UCSD-AML1 (cell line): ENCODE measurements around the gene C19orf67.

ENCODE experiments used
- DNase-seq: peaks from one replicate; lab custom pipeline; 2025; ENCODE audit not compliant: unreplicated experiment; lab: John Stamatoyannopoulos, UW

C19orf67 gene

DNA sequence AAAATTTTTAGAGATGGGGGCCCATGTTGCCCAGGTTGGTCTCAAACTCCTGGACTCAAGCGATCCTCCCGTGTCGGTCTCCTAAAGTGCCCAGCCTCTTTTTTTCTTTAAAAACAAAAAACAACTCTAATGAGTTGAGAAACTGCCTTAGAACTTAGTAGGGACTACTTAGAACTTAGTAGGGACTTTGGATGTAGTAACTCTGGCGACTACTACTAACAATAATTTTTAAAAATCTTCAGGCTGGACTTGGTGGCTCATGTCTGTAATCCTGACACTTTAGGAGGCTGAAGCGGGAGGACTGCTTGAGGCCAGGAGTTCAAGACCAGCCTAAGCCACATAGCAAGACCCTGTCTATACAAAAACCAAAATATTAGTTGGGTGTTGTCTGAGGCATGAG is 515 bp upstream of the C19orf67 start:
- no peak for DNase-seq

- no peak for DNase-seq
These were observed 3.0 kb downstream of the C19orf67 start for GRCh38 chr19:14082675-14082960.

- no peak for DNase-seq
These were observed 3.5 kb downstream of the C19orf67 start for GRCh38 chr19:14081797-14082674.

DNA sequence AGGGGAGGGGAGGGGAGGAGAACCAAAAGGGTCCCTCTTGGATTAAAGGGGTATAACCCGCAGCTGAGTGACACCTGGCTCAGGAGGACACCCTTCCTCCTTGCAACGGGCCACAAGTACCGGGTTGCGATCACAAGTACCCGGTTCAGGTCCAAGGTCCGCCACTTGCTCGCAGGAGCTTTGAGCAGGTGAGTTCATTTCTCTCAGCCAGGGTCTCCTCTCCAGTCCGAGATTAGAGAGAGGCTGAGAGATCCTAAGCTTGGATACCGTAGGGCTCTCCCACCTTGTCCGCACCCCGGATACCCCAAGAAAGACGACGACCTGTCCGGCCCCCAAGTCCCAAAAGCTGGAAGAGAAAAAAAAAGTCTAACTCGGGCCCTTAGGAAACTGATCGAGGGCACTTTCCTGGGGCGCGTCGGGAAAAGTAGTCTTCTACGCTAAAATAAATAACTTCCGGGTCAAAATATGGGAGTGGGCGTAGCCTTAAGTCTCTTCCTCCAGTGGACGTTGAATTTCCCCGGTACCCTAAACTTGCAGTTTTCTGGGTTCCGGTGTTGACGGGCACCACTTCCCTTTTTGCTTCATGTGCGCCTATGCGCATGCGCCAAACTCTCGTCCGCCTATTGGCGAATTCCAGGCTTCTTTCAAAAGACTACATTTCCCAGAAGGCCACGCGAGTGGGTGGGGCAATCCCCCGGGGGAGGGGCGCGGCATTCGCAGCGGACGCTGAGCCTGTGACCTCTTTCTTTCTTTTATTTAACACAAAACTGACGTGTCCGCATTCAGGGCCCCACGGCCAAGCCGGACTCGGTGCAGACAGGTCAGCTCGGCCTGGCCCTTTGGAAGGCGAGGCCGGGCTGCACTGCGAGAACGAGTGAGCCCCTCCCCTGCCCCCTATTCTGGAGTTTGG is 4.4 kb downstream of the C19orf67 start:
- peak; percentile 98 for DNase-seq

GRCh38 chr19:14078411-14078810 is 7.2 kb downstream of the C19orf67 start:
- DNase-seq: no peak

DNA sequence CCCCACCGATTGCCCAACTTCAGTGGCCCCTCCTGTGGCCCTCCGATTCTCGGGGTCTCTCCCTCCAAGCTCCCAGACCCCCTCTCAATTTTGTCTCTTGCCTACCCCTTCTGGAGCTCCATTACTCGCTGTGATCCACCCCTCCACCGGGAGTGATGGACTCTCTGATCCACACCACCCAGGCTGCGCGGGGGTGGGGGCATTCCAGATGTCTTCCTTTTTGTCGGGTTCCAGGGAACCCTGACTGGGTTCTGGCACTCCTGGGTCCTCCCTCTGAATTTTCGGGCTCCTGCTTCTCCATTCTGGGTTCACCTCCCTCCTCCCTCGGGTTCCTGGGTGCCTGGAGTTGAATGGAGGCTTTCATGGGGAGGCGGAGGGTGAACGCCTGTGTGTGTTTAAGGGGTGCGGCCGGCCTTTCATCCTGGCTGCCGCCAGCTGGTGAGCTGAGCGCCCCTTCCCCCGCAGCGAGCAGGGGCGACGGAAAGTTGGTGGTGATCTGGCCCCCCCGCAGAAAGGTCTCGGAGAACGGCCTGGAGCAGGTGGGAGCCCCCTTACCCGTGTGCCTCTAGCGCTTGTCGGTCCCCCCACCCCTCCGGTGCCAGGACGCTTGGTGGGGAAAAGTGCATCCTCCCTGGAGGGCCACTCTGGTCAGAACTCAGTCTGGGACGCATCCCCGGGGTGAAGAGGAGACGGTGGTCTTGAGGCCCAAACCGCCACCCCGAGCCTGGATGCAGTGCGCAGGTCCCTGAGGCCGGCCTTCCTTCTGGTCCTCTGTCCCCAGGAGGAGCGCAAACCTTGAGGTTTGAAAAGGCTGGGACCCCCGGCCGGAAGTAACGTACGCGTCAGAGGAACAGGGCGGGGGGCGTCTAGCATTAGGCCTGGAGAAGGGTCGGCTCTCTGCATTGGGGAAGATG is 11.4 kb downstream of the C19orf67 start:
- no peak for DNase-seq

- DNase-seq: peak; percentile 84
These were observed 12.2 kb downstream of the C19orf67 start for GRCh38 chr19:14073261-14073924.

DNA sequence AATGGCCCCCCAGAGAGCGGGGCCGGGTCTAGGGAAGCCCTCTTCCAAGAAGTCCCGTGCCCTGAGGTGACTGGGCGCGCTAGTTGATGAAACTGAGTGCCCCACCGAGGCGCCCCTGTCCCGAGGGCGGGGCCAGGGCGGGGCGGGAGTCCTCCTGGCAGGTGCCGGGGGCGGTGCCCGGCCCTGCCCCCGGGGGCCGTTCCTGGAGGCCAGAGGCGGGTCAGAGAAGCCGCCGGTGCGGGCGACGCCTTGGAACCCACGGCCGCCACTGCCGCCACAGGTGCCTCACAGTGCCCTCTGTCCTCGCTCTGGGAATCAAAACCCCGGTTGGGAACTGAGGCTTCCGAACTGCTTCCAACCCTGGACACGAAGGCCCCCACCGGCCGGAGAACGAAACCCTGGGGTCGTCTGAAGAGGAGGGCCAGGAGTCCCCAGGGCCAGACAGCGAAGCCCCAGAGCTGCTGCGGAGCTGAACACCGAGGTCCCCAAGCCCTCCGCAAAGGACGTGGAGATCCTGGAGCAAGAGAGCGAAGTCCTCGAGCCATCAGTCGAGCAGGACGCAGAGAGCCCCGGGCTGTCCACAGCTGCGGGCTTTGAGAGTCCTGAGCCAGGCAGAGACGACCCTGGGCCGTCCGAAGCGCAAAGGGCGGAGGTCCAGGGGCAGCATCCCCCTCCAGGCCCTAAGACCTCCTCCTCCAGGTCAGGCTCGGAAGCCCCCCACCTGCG is 12.9 kb downstream of the C19orf67 start, which contains the start of gene MISP3:
MISP3 (plus strand) TSS at position 252 of the 726 bp plus-strand sequence. CDS start 524 bp downstream, outside the sequence.
- DNase-seq: peak; percentile 52

- DNase-seq: no peak
These were observed 15.1 kb downstream of the C19orf67 start for GRCh38 chr19:14070268-14071050.

DNA sequence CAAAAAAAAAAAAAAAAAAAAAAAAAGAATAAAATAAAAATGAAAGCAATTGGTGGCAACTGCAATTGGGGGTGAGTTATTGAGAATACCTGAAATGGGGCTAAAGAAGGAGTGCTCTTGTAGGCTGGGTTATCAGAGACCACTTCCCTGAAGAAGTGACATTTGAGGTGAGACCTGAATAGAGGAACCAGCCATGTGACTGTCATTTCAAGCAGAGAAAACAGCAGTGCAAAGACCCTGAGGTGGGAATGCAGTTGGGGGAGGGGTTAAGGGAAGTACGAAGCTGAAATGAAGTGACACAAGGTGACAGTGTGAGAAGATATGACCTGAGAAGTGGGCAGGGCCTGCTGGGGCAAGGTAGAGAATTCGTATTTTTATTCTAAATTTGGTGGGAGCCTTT is 19.4 kb downstream of the C19orf67 start:
- no peak for DNase-seq

- no peak for DNase-seq
These were observed 22.5 kb downstream of the C19orf67 start for GRCh38 chr19:14063105-14063504.

DNA sequence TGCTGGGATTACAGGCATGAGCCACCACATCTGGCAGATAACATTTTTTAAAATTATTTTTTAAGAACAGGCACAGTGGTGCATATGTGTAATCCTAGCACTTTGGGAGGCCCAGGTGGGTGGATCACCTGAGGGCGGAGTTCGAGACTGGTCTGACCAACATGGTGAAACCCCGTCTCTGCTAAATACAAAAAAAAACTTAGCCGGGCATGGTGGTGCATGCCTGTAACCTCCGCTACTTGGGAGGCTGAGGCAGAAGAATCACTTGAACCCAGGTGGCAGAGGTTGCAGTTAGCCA is 23.1 kb downstream of the C19orf67 start:
- no peak for DNase-seq

GRCh38 chr19:14061751-14062557 is 23.6 kb downstream of the C19orf67 start, which contains the start of gene PALM3:
TSS of gene PALM3 (minus strand) at chr19:14062076. CDS start at chr19:14061980, 96 bp downstream.
- no peak for DNase-seq

- DNase-seq: no peak
These were observed 24.4 kb downstream of the C19orf67 start for GRCh38 chr19:14061081-14061749.

DNA sequence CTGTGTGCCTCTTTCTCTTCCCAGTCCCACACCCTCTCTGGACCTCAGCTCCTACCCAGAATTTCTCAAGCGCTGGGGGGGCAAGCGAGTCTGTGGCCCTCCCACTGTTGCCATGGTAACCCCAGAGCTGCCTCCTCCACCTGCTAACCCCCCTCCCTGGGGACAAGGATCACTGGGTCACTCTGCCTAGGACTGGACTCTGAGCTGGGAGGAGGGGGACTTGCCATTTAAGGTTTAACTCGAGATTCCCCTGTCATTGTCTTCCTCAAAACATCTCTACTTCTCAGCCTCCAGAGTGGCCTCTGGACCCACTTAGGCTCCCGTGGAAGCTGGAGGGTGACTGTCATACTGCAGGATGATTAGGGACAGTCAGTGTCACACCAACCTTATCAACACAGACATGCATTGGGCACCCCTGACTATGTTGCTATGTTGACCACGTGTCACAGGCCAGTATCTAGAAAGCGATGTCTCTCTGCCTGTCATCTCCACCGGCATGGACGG is 25.9 kb downstream of the C19orf67 start:
- no peak for DNase-seq

GRCh38 chr19:14059093-14059480 is 26.5 kb downstream of the C19orf67 start:
- peak; percentile 30 for DNase-seq
